Mesodermal cell (in vitro differentiated cells): Measurements from ENCODE around the gene PPP5C.
"Not testable (repeated sequence)": the region's sequence is repeated elsewhere in the genome, so short reads cannot be mapped to it uniquely, and the experiment has no call there.

ENCODE experiments used
- H3K27ac ChIP-seq: 2 replicates; pipeline ENCODE4 v1.7.0; 2013; ENCODE audit warnings: mild to moderate bottlenecking, low read depth, low read length, moderate library complexity; ENCODE audit not compliant: severe bottlenecking
- H3K36me3 ChIP-seq: 2 replicates; pipeline ENCODE4 v1.7.1; 2013; ENCODE audit warnings: mild to moderate bottlenecking, low read length, moderate library complexity; ENCODE audit not compliant: control insufficient read depth, insufficient read depth
- H3K4me1 ChIP-seq: one replicate; pipeline ENCODE4 v1.7.1; 2013; ENCODE audit warnings: mild to moderate bottlenecking, low read length; ENCODE audit not compliant: insufficient read depth, control insufficient read depth, poor library complexity, severe bottlenecking
- H3K4me3 ChIP-seq: 2 replicates; pipeline ENCODE4 v1.7.0; 2013; ENCODE audit warnings: low read length, control low read depth, mild to moderate bottlenecking; ENCODE audit not compliant: insufficient read depth, poor library complexity, severe bottlenecking; ENCODE audit errors: extremely low read depth
- H3K9me3 ChIP-seq: 2 replicates; pipeline ENCODE4 v1.7.1; 2013; ENCODE audit warnings: mild to moderate bottlenecking, low read length, moderate library complexity; ENCODE audit not compliant: control insufficient read depth
- WGBS, 2 experiments: methylation state at CpG; one replicate each; pipeline ENCODE4 v1.1.5; 2013; ENCODE audit warnings: missing lambda C conversion rate in 2 of 2; ENCODE audit not compliant: insufficient coverage in 2 of 2; 5-methylcytosine and 5-hydroxymethylcytosine counted together

Gene PPP5C

DNA sequence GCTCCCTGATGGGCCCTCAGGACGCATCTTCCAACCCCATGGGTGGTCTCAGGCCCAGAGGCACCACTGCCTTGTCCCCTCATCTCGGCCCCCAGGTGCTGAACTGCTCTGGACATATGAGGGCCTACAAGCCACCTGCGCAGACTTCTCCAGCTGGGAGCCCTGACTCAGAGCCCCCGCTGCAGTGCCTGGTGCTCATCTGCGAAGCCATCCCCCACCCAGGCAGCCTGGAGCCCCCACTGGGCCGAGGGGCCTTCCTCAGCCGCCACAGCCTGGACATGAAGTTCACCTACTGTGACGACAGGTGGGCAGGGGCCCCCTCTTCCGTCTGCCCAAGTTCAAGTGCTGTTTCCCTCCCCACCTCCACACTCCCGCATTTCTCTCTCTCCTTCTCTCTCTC, 37.8 kb upstream of the PPP5C start:
- Histone ChIP-seq H3K36me3 (peaks cover 28% of the 10 kb centered on the region), H3K4me1 (no peaks in the 10 kb centered on the region), H3K9me3 (peaks cover 4% of the 10 kb centered on the region), H3K4me3 (no peak overlapping the region), H3K27ac (no peak overlapping the region)
- 88 to 91% methylated on average over 10 of the region's 10 CpGs for WGBS, 2 experiments

DNA sequence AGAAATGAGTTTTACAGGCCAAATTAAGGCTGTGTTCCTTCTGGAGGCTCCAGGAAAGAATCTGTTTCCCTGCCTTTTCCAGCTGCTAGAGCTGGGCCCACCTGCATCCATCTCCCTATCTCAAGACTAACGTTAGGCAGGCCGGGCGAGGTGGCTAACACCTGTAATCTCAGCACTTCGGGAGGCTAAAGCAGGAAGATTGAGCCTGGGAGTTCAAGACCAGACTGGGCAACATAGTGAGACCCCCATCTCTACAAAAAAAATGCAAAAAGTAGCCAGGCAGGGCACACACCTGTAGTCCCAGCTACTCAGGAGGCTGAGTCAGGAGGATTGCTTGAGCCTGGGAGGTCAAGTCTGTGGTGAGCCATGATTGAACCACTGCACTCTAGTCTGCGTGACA, 35.4 kb upstream of the PPP5C start:
- H3K9me3 ChIP-seq, result no peaks in the 10 kb centered on the region
- WGBS, 2 experiments, result 88 to 96% methylated on average over 4 of the region's 5 CpGs
- no peaks in the 10 kb centered on the region for H3K4me1 ChIP-seq
- peaks cover 7% of the 10 kb centered on the region for H3K36me3 ChIP-seq
- H3K4me3 ChIP-seq, result no peak overlapping the region
- H3K27ac ChIP-seq, result no peak overlapping the region

DNA sequence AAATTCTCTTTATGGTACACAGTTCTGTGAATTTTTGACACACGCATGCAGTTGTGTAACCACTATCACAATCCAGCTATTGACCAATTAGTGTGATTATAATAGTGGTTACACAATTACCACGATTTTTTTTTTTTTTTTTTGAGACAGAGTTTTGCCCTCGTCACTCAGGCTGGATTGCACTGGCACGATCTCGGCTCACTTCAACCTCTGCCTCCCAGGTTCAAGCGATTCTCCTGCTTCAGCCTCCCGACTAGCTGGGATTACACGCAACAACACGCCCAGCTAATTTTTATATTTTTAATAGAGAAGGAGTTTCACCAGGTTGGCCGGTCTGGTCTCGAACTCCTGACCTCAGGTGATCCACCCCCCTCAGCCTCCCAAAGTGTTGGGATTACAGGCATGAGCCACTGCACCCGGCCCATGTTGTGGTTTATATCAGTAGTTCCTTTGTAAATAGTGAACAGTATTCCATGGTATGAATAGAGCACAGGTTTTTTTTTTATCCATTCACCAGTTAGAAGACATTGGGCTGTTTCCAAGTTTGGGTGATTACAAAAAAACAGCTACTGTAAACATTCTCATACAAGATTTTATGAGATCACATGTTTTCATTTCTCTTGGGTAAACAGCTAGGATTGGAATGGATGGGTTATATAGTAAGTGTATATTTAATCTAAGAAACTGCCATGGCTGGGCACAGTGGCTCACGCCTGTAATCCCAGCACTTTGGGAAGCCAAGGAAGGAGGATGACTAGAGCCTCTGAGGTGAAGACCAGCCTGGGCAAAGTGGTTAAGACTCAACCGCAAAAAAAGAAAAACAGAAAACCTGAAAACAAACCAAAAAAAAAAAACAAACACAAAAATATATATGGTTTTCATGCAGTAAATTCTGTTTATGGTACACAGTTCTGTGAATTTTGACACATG, 33.1 kb upstream of the PPP5C start:
- H3K4me3 ChIP-seq, H3K9me3 ChIP-seq, H3K4me1 ChIP-seq, H3K27ac ChIP-seq, H3K36me3 ChIP-seq: not testable (repeated sequence)
- 100% methylated on average over 1 of the region's 14 CpGs; no CpG with 5 or more reads in 1 of the 2 experiments for WGBS, 2 experiments

DNA sequence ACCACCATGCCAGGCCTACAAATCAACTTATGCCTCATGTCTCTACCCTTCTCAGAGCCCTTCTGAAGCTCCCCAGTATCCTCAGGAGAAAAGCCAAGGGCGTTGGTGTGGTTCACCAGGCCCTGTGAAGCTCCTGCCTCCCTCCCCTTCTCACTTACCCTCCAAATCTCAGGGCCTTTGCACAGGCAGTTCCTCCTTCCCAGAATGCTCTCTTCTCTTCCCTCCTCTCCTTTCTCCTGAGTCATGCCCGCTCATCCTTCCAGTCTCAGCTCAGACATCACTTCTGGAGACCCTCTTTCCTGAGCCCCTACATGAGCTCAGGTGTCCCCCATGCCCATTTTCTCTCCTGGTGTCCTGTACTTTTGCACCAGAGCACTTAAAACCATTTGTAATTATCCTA, 29.5 kb upstream of the PPP5C start:
- Histone ChIP-seq H3K9me3 (no peaks in the 10 kb centered on the region), H3K27ac (no peak overlapping the region), H3K4me1 (no peaks in the 10 kb centered on the region), H3K36me3 (no peaks in the 10 kb centered on the region), H3K4me3 (no peak overlapping the region)
- WGBS, 2 experiments, result 91 to 100% methylated on average over 2 of the region's 2 CpGs

DNA sequence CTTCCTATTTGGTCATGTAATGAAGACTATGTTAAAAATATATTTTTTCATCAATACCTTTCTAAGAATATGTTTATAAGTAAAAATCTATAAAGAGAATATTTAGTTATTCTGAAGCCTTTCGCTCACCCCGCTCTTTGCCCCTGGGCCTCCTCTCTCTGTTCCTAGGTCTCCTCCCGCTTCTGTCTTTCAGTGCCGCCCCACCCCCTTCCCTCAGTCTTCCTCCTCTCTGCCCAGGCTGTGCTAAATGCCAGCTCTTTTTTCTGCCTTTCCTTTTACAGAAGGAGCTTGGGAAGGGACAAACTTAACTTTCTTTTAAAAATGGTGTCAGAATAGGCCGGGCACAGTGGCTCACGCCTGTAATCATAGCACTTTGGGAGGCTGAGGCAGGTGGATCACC, 27.3 kb upstream of the PPP5C start:
- Histone ChIP-seq H3K4me3 (no peak overlapping the region), H3K36me3 (peaks cover 5% of the 10 kb centered on the region), H3K4me1 (no peaks in the 10 kb centered on the region), H3K27ac (no peak overlapping the region), H3K9me3 (no peaks in the 10 kb centered on the region)
- 70 to 89% methylated on average over 2 to 4 of the region's 6 CpGs for WGBS, 2 experiments

DNA sequence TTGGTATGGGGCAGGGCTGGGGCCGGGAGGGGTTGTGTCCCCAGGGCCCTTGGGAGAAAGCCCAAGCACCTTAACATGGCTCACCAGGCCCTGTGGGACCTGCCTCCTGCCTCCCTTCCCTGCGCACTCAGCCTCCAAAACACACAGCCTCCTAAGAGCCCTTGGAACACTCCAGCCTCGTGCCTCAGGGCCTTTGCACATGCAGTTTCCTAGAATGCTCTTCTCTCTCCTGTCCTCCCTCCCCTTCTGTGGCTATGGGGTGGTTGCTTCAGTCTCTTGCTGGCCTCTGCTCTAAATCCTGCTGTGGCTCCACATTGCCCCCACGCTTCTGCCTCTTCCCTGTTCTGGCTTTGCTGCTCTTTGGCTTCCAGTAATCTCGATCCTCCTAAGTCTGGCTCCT, 26.3 kb upstream of the PPP5C start:
- no peaks in the 10 kb centered on the region for H3K4me1 ChIP-seq
- H3K9me3 ChIP-seq, result peaks cover 5% of the 10 kb centered on the region
- H3K27ac ChIP-seq, result no peak overlapping the region
- H3K4me3 ChIP-seq, result no peak overlapping the region
- H3K36me3 ChIP-seq, result peaks cover 10% of the 10 kb centered on the region
- 97 to 99% methylated on average over 4 to 5 of the region's 5 CpGs for whole genome bisulfite sequencing, 2 experiments

DNA sequence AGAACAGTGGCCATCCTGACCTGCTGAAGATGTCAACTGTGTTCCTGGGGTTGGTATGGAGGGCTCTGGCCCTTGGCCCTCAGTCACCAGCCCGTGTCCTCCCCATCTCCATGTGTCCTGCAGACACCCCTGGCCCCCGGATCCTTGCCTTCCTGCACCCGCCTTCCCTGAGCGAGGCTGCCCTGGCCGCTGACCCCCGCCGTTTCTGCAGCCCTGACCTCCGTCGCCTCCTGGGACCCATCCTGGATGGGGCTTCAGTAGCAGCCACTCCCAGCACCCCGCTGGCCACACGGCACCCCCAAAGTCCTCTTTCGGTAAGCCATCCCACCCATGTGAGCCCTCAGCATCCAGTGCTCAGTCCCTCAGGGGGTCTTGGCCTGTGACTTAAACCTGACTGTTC, 25.2 kb upstream of the PPP5C start:
- no peaks in the 10 kb centered on the region for H3K4me1 ChIP-seq
- H3K36me3 ChIP-seq, result peaks cover 20% of the 10 kb centered on the region
- H3K4me3 ChIP-seq, result no peak overlapping the region
- H3K27ac ChIP-seq, result no peak overlapping the region
- H3K9me3 ChIP-seq, result peaks cover 14% of the 10 kb centered on the region
- whole genome bisulfite sequencing, 2 experiments, result 95 to 97% methylated on average over 10 of the region's 12 CpGs

DNA sequence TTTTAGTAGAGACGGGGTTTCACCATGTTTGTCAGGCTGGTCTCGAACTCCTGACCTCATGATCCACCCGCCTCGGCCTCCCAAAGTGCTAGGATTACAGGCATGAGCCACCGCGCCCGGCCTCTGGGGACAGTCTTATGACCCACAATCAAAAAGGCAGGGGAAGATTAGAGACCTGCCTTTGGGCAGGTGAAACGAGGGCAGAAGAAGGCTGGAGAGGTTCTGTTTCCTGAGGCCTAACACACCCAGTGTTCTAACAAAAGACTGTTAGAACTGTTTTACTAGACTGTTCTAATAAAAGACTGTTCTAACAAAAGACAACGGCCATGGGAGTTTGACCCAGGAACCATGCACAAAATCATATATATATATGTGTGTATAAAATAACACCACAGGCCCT, 23.7 kb upstream of the PPP5C start:
- peaks cover 29% of the 10 kb centered on the region for H3K9me3 ChIP-seq
- not testable (repeated sequence) for H3K4me1 ChIP-seq, H3K27ac ChIP-seq, H3K4me3 ChIP-seq
- H3K36me3 ChIP-seq, result peaks cover 33% of the 10 kb centered on the region
- 89 to 97% methylated on average over 7 of the region's 9 CpGs for WGBS, 2 experiments

DNA sequence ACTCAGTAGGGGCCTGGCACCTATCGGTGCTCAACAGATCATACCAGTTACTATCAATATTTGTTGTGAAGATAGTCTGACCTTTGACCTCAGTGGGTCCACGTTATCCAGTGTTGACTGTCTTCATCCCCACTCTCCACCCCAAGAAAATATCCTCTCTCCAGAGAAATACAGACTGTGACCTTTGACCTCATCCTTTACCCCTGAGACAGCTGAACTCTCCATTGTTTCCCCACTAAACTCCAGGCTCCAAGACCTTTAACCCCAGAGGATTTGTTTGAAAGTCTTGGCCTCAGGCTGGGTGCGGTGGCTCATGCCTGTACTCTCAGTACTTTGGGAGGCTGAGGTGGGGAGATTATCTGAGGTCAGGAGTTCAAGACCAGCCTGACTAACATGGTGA, 22.6 kb upstream of the PPP5C start:
- WGBS, 2 experiments, result 92 to 100% methylated on average over 1 to 2 of the region's 3 CpGs
- no peak overlapping the region for H3K27ac ChIP-seq
- peaks cover 44% of the 10 kb centered on the region for H3K36me3 ChIP-seq
- H3K9me3 ChIP-seq, result peaks cover 29% of the 10 kb centered on the region
- H3K4me3 ChIP-seq, result no peak overlapping the region
- no peaks in the 10 kb centered on the region for H3K4me1 ChIP-seq

DNA sequence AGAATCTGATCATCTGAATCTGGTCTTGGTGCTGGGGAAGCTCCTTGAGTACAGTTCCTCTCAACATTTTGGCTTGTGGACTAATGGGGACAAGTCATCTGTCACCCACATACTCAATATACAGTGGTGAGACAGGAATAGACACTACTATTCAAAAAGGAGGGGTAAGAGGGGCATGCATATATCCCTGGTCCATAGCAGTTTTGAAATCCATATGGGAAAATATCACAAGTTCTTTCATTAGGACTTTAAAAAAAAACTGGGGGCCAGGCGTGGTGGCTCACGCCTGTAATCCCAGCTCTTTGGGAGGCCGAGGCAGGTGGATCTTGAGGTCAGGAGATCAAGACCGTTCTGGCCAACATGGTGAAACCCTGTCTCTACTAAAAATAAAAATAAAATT, 20.3 kb upstream of the PPP5C start:
- H3K4me1 ChIP-seq, result no peaks in the 10 kb centered on the region
- H3K36me3 ChIP-seq, result peaks cover 47% of the 10 kb centered on the region
- 90 to 93% methylated on average over 3 of the region's 4 CpGs for WGBS, 2 experiments
- no peak overlapping the region for H3K27ac ChIP-seq
- peaks cover 29% of the 10 kb centered on the region for H3K9me3 ChIP-seq
- no peak overlapping the region for H3K4me3 ChIP-seq

DNA sequence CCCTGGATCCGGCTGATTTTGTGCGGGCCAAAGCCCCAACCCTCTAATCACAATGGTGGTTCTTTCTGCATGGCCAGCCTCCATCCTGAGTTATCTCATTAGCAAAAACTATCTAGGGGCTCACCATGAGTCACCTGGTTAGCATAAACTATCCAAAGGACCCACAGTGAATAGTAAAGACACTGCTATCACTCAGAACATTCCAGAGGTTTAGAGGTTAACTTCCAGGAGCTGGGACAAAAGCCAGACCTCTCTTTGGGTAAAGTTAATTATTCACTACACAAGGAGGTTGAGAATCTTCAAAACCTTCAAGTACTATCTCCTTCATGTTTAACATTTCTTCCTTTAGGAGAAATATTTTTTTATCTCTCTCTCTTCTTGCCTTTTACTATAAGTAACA, 18.8 kb upstream of the PPP5C start:
- H3K4me3 ChIP-seq, result no peak overlapping the region
- H3K36me3 ChIP-seq, result peaks cover 46% of the 10 kb centered on the region
- 92 to 100% methylated on average over 2 of the region's 2 CpGs for WGBS, 2 experiments
- H3K9me3 ChIP-seq, result peaks cover 29% of the 10 kb centered on the region
- H3K4me1 ChIP-seq, result no peaks in the 10 kb centered on the region
- H3K27ac ChIP-seq, result no peak overlapping the region
